NCI-H146 (cell line): ENCODE measurements around the gene TACC3.

ENCODE experiments used
- DNase-seq: peaks from one replicate; lab custom pipeline; 2025; lab: John Stamatoyannopoulos, UW

TACC3 gene

GRCh38 chr4:1793940-1794808 is 72.9 kb downstream of the TACC3 start:
- DNase-seq: peak; percentile 22
